ENCODE data around the gene GPR27. TPM values are rescaled to one million over a fixed set of nuclear protein-coding genes. Genes with fewer than 3 reads are reported as not detected.

GPR27 gene
- total and polyA plus RNA-seq, 4 donors: 0.59 to 7.7 (median 3.2) TPM

GRCh38 chr3:71786551-71786950 is 32.9 kb downstream of the GPR27 start:
- ATAC-seq (ENCODE audit: insufficient read depth, low FRiP score): no peak
- 51 to 68% methylated on average over 6 of the region's 6 CpGs for WGBS, 2 donors
- Histone ChIP-seq H3K4me3 (no peak overlapping the region), H3K27ac (ENCODE audit: low read depth in 1 of 2, low read length in 1 of 2) (no peak overlapping the region), H3K27me3 (ENCODE audit: control insufficient read depth in 3 of 3, insufficient read depth in 3 of 3, low read length in 2 of 3) (peaks cover 0 to 68% (median 67%) of the 10 kb centered on the region in 3 donors), H3K9ac (ENCODE audit: insufficient read depth in 1 of 2, low read length in 2 of 2) (no peak overlapping the region), H3K36me3 (ENCODE audit: control insufficient read depth in 4 of 4, insufficient read depth in 4 of 4, low read length in 4 of 4) (no peaks in the 10 kb centered on the region), H3K9me3 (ENCODE audit: control insufficient read depth in 4 of 4, insufficient read depth in 3 of 4, low read length in 3 of 4) (no peaks in the 10 kb centered on the region), H3K4me1 (ENCODE audit: control insufficient read depth in 5 of 5, insufficient read depth in 5 of 5, low read length in 5 of 5) (peaks cover 0 to 21% (median 5%) of the 10 kb centered on the region in 5 donors)
- TF ChIP-seq CTCF (IDR thresholded peaks at IDR 0.05; ENCODE audit: control extremely low read depth, extremely low read depth): no peak
- DNase-seq: peak; percentile 60 to 79 (median 69)

- H3K9ac ChIP-seq (ENCODE audit: insufficient read depth in 1 of 2, low read length in 2 of 2): no peak overlapping the region
- no peak overlapping the region for H3K27ac ChIP-seq (ENCODE audit: low read depth in 1 of 2, low read length in 1 of 2)
- no peak for DNase-seq
- WGBS, 2 donors: 91 to 97% methylated on average over 7 of the region's 7 CpGs
- peaks cover 0 to 21% (median 5%) of the 10 kb centered on the region in 5 donors for H3K4me1 ChIP-seq (ENCODE audit: control insufficient read depth in 5 of 5, insufficient read depth in 5 of 5, low read length in 5 of 5)
- ATAC-seq (ENCODE audit: insufficient read depth, low FRiP score): no peak
- H3K4me3 ChIP-seq: no peak overlapping the region
- peaks cover 0 to 57% (median 54%) of the 10 kb centered on the region in 3 donors for H3K27me3 ChIP-seq (ENCODE audit: control insufficient read depth in 3 of 3, insufficient read depth in 3 of 3, low read length in 2 of 3)
- H3K9me3 ChIP-seq (ENCODE audit: control insufficient read depth in 4 of 4, insufficient read depth in 3 of 4, low read length in 3 of 4): no peaks in the 10 kb centered on the region
- TF ChIP-seq CTCF (IDR thresholded peaks at IDR 0.05; ENCODE audit: control extremely low read depth, extremely low read depth): no peak
- H3K36me3 ChIP-seq (ENCODE audit: control insufficient read depth in 4 of 4, insufficient read depth in 4 of 4, low read length in 4 of 4): no peaks in the 10 kb centered on the region
Measured at GRCh38 chr3:71787851-71788405, 34.3 kb downstream of the GPR27 start.

GRCh38 chr3:71789922-71790321 is 36.3 kb downstream of the GPR27 start:
- Histone ChIP-seq H3K9ac (ENCODE audit: insufficient read depth in 1 of 2, low read length in 2 of 2) (no peak overlapping the region), H3K9me3 (ENCODE audit: control insufficient read depth in 4 of 4, insufficient read depth in 3 of 4, low read length in 3 of 4) (no peaks in the 10 kb centered on the region), H3K36me3 (ENCODE audit: control insufficient read depth in 4 of 4, insufficient read depth in 4 of 4, low read length in 4 of 4) (no peaks in the 10 kb centered on the region), H3K4me1 (ENCODE audit: control insufficient read depth in 5 of 5, insufficient read depth in 5 of 5, low read length in 5 of 5) (peaks cover 0 to 13% (median 5%) of the 10 kb centered on the region in 5 donors), H3K4me3 (no peak overlapping the region), H3K27ac (ENCODE audit: low read depth in 1 of 2, low read length in 1 of 2) (no peak overlapping the region), H3K27me3 (ENCODE audit: control insufficient read depth in 3 of 3, insufficient read depth in 3 of 3, low read length in 2 of 3) (peaks cover 0 to 48% (median 42%) of the 10 kb centered on the region in 3 donors)
- no peak for TF ChIP-seq CTCF (IDR thresholded peaks at IDR 0.05; ENCODE audit: control extremely low read depth, extremely low read depth)
- ATAC-seq (ENCODE audit: insufficient read depth, low FRiP score): no peak
- DNase-seq: no peak
- WGBS, 2 donors: 88 to 96% methylated on average over 1 of the region's 1 CpG

GRCh38 chr3:71791634-71792033 is 38.0 kb downstream of the GPR27 start:
- 65 to 82% methylated on average over 1 of the region's 1 CpG for WGBS, 2 donors
- no peak overlapping the region for H3K4me3 ChIP-seq
- ATAC-seq (ENCODE audit: insufficient read depth, low FRiP score) (no peak), DNase-seq (peak in 1 of 3 donors; percentile 9)
- H3K27me3 ChIP-seq (ENCODE audit: control insufficient read depth in 3 of 3, insufficient read depth in 3 of 3, low read length in 2 of 3): peaks cover 0 to 37% (median 35%) of the 10 kb centered on the region in 3 donors
- H3K36me3 ChIP-seq (ENCODE audit: control insufficient read depth in 4 of 4, insufficient read depth in 4 of 4, low read length in 4 of 4): no peaks in the 10 kb centered on the region
- no peaks in the 10 kb centered on the region for H3K9me3 ChIP-seq (ENCODE audit: control insufficient read depth in 4 of 4, insufficient read depth in 3 of 4, low read length in 3 of 4)
- no peak for TF ChIP-seq CTCF (IDR thresholded peaks at IDR 0.05; ENCODE audit: control extremely low read depth, extremely low read depth)
- H3K27ac ChIP-seq (ENCODE audit: low read depth in 1 of 2, low read length in 1 of 2): no peak overlapping the region
- H3K9ac ChIP-seq (ENCODE audit: insufficient read depth in 1 of 2, low read length in 2 of 2): no peak overlapping the region
- peaks cover 0 to 1% (median 0%) of the 10 kb centered on the region in 5 donors for H3K4me1 ChIP-seq (ENCODE audit: control insufficient read depth in 5 of 5, insufficient read depth in 5 of 5, low read length in 5 of 5)
